Measurements from ENCODE around the gene METTL25B. TPM values are rescaled to one million over a fixed set of nuclear protein-coding genes. Genes with fewer than 3 reads are reported as not detected.

Gene METTL25B
- total and polyA plus RNA-seq, 2 of the 13 experiments (the other 11 are each of a cell fraction or from before 2014, with no cell fraction given): 11.9 to 24.0 TPM

- TF ChIP-seq ZNF646 (CRISPR knock-in tag; IDR thresholded peaks at IDR 0.05) (no peak), SP5 (CRISPR knock-in tag; IDR thresholded peaks at IDR 0.05; ENCODE audit: borderline replicate concordance, low read depth) (peak; percentile 57), ZHX2 (IDR thresholded peaks at IDR 0.05; ENCODE audit: low read depth) (peak; percentile 71; the same call in 1 of the 2 replicates), ZHX2 (CRISPR knock-in tag; IDR thresholded peaks at IDR 0.05; ENCODE audit: borderline replicate concordance) (peak; percentile 49; the same call in 1 of the 2 replicates), SMARCE1 (IDR thresholded peaks at IDR 0.05; ENCODE audit: borderline replicate concordance) (no peak), CREM (IDR thresholded peaks at IDR 0.05) (peak; percentile 100), CREM (CRISPR knock-in tag; IDR thresholded peaks at IDR 0.05) (no peak), SNAI1 (CRISPR knock-in tag; IDR thresholded peaks at IDR 0.05; ENCODE audit: borderline replicate concordance) (peak; percentile 65; the same call in 1 of the 2 replicates), TSC22D2 (CRISPR knock-in tag; IDR thresholded peaks at IDR 0.05; ENCODE audit: borderline replicate concordance) (peak; percentile 67; the same call in 1 of the 2 replicates), PAX8 (CRISPR knock-in tag; IDR thresholded peaks at IDR 0.05; ENCODE audit: borderline replicate concordance) (peak; percentile 91), ZSCAN12 (CRISPR knock-in tag; IDR thresholded peaks at IDR 0.05) (0 out of 2 replicates have a peak, but pooled peaks have one; percentile 7), ZBTB42 (CRISPR knock-in tag; IDR thresholded peaks at IDR 0.05) (no peak), PHF21A (CRISPR knock-in tag; IDR thresholded peaks at IDR 0.05) (peak; percentile 89; the same call in 1 of the 2 replicates), ELF4 (CRISPR knock-in tag; IDR thresholded peaks at IDR 0.05; ENCODE audit: borderline replicate concordance) (peak; percentile 97)
- TF ChIP-seq, protein P1, sequence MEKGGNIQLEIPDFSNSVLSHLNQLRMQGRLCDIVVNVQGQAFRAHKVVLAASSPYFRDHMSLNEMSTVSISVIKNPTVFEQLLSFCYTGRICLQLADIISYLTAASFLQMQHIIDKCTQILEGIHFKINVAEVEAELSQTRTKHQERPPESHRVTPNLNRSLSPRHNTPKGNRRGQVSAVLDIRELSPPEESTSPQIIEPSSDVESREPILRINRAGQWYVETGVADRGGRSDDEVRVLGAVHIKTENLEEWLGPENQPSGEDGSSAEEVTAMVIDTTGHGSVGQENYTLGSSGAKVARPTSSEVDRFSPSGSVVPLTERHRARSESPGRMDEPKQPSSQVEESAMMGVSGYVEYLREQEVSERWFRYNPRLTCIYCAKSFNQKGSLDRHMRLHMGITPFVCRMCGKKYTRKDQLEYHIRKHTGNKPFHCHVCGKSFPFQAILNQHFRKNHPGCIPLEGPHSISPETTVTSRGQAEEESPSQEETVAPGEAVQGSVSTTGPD (CRISPR knock-in tag; IDR thresholded peaks at IDR 0.05): no peak
Observed at GRCh38 chr1:156740741-156741480, 12.6 kb downstream of the METTL25B start, which contains the start of gene MRPL24 (continued).

All from HepG2 (cell line).